Fibroblast of pulmonary artery (primary cell): Measurements from ENCODE around the gene F13A1.
"Not testable (repeated sequence)": the region's sequence is repeated elsewhere in the genome, so short reads cannot be mapped to it uniquely, and the experiment has no call there.

Source experiments
- DNase-seq: peaks from one replicate; pipeline ENCODE4 v3.0.0-alpha.2; 2010; ENCODE audit warnings: low read depth
- H3K4me3 ChIP-seq: replicated peaks from 2 replicates; pipeline ENCODE4 v1.5.1; 2011; ENCODE audit warnings: low read depth, mild to moderate bottlenecking, control low read depth, low read length, moderate library complexity
- TF ChIP-seq, protein P1 (sequence below): IDR thresholded peaks from 2 replicates; pipeline ENCODE4 v1.5.1; 2011; ENCODE audit warnings: mild to moderate bottlenecking, control low read depth, low read length, inconsistent platforms; ENCODE audit errors: missing control alignments

Gene F13A1

DNA sequence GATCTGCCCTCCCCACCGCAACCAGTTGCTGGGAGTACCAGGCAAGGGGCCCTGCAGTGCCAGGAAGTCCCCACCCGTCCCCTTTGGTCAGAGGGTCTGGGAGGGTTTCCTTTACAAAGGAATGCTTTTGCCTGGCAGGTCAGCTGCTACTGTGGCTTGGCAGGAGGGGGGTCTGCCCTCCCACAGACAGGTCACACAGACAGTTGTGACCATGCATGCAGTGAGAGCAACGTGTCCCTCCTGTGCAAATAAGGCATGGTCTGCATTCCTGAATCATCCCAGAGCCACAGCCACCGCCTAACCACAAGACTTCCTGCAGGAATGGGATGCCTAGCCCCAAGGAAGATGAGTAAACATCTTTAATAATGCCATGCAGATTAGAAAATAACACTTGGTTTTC, 439 bp upstream of the F13A1 start:
- no peak overlapping the region for H3K4me3 ChIP-seq
- TF ChIP-seq, protein P1, sequence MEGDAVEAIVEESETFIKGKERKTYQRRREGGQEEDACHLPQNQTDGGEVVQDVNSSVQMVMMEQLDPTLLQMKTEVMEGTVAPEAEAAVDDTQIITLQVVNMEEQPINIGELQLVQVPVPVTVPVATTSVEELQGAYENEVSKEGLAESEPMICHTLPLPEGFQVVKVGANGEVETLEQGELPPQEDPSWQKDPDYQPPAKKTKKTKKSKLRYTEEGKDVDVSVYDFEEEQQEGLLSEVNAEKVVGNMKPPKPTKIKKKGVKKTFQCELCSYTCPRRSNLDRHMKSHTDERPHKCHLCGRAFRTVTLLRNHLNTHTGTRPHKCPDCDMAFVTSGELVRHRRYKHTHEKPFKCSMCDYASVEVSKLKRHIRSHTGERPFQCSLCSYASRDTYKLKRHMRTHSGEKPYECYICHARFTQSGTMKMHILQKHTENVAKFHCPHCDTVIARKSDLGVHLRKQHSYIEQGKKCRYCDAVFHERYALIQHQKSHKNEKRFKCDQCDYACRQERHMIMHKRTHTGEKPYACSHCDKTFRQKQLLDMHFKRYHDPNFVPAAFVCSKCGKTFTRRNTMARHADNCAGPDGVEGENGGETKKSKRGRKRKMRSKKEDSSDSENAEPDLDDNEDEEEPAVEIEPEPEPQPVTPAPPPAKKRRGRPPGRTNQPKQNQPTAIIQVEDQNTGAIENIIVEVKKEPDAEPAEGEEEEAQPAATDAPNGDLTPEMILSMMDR = no peak
- no peak for DNase-seq

DNA sequence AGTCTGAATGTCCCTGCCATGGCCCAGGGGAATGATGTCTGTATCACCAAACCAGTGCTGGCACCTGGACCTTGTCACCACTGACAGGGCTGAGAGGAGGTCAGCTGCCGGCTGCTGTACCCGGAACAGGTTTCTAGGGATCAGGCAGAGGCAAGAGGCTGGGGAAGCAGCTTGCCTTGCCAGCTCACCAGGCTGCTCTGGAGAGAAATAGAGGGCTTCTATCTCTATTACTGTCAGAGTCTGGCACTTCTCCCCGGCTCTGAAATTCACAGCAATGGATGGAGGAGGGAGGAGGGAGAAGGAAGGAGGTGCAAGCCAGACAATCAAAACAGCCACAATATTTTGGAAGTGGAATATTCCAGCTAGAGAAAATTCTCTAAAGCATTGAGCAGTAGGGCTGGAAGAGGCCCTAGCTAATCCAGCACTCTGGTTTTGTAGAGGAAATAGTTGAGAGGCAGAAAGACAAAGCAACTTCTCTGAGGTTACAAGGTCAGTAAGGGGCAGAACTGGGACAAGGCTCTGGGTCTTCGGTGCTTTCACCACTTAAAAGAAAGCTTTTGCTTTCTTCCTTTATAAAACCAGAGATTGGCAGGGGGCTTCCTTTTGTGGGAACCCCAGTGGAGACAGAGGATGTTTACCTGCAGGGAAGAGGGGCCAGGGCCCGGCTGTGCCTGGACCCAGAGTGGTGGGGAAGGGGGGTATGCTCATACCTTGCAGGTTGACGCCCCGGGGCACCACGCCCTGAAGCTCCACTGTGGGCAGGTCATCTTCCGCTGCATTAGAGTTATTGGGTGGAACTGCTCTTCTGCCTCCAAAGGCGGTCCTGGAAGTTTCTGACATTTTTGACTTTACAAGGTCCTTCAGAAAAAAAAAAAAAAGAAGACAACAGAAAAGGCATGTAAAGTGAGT, 2.4 kb downstream of the F13A1 start:
- no peak overlapping the region for H3K4me3 ChIP-seq
- no peak for DNase-seq
- TF ChIP-seq, protein P1 = no peak

DNA sequence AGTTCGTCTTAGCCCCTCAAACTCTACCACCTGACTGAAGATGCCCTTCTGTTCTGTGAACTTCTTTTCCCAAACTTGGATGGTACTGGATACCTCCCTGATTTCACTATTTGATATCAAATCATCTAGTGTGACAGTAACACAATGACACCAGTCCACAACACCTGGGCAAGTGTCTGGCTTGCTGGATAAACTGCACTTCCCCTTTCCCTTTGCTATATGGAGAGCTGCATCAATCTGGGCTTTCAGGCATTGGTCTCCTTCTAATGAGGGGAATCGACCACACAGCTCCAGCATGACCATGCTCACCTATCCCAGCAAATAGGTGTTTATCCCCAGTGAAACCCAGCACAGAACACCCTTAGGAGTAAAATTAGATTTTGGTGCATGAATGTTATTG, 3.1 kb downstream of the F13A1 start:
- no peak for DNase-seq
- H3K4me3 ChIP-seq = no peak overlapping the region
- TF ChIP-seq, protein P1 = no peak

DNA sequence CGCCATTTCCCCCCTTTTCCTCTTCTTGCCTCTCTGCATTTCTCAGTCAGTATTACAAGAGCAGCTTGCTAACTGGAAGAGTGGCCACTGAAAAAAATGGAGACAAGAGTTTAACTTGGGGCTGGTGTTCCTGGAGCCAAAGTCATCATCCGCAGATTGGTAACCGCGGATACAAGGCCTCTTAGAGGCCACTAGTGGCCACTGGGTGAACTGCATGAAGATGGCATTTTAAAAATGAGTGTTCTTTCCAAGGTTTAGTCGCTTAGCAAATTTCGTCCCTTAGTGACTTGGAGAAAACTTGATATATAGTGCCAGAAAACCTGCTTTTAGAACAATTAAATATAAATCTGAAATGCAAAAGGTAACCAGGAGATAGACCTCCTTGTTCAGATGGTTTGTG, 4.8 kb downstream of the F13A1 start:
- TF ChIP-seq, protein P1 = peak; percentile 81
- peak; percentile 44 for DNase-seq
- no peak overlapping the region for H3K4me3 ChIP-seq

DNA sequence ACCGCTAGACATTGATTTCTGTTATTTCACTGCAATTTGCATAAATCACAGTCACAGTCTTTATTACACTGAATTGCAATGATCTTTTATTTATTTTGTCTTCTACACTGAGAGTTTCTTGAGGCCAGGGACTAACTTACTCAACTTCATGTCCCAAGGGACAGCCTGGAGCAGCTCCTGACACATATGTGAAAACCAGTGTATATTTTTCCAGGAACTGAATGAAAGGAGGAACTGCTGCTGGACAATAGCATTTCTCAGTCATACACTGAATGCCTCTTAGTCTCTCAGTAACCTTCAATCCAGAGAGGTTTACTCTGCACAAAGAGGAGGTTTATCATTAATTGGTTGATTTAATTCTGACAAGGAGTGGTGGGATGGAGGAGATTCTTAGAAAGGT, 5.9 kb downstream of the F13A1 start:
- DNase-seq = no peak
- TF ChIP-seq, protein P1 = no peak
- no peak overlapping the region for H3K4me3 ChIP-seq

DNA sequence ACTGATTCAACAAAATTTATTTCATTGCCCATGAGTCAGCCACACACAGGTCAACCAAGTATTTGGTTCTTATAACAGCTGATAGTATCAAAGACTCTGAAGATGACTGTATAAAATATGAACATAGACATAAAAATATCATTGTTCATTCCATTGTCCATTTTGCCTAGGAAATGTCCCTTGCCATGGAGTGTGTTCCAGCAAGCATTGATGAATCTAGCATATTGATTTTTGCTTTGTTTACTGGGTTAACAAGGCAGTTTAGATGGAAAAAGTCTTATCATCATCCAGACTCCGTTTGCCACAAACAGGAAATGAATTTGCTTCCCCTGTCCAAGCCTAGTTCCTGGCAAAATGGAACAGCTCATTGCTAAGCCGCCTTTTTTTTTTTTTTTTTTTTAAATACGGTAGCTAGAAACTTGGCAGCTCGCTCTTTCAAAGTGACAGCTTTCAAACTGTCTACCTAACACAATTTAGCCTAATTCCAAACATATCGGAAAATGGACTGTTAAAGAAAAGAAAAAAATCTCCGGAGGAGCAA, 7.5 kb downstream of the F13A1 start:
- TF ChIP-seq, protein P1 = no peak
- DNase-seq = no peak
- no peak overlapping the region for H3K4me3 ChIP-seq

DNA sequence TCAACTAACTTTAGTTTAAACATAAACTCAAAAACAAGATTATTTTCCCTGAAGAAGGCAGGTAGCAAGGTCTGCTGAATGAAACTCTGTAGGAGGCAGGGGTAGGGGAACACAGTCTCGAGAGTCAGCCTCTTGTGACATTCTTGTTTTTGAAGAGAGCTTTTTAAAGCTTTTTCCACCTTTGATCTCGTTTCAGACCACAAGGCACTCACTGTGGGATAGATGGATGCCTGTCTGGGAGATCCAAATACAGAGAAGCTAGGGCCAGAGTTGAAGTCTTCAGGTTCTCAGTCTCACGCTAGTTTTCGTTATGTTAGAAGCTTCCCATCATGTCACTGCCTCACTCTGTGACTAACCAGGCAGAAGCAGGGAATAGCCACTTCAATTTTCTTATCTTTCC, 14.9 kb downstream of the F13A1 start:
- TF ChIP-seq, protein P1 = no peak

DNA sequence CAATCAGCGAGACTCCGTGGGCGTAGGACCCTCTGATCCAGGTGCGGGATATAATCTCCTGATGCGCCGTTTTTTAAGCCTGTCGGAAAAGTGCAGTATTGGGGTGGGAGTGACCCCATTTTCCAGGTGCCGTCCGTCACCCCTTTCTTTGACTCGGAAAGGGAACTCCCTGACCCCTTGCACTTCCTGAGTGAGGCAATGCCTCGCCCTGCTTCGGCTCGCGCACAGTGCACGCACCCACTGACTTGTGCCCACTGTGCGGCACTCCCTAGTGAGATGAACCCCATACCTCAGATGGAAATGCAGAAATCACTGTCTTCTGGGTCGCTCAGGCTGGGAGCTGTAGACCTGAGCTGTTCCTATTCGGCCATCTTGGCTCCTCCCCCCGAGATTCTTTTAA, 20.1 kb downstream of the F13A1 start:
- not testable (repeated sequence) for H3K4me3 ChIP-seq, DNase-seq

More for the DNA sequence above, 14.9 kb downstream of the F13A1 start:
- no peak overlapping the region for H3K4me3 ChIP-seq
- no peak for DNase-seq
